ENCODE data around the gene NEMF. TPM values are rescaled to one million over a fixed set of nuclear protein-coding genes. Genes with fewer than 3 reads are reported as not detected.

NEMF gene
- total RNA-seq, 1 experiment from 2014 or later = 30.0 TPM

- no peak overlapping the region for H3K4me3 ChIP-seq
- no peaks in the 10 kb centered on the region for H3K9me3 ChIP-seq
- no peaks in the 10 kb centered on the region for H3K27me3 ChIP-seq
- DNase-seq = no peak
- H3K36me3 ChIP-seq = no peaks in the 10 kb centered on the region
Observed at GRCh38 chr14:49733836-49734235, 118.8 kb downstream of the NEMF start.

GRCh38 chr14:49732896-49733295, 119.7 kb downstream of the NEMF start:
- Histone ChIP-seq H3K4me3 (no peak overlapping the region), H3K36me3 (no peaks in the 10 kb centered on the region), H3K9me3 (no peaks in the 10 kb centered on the region), H3K27me3 (no peaks in the 10 kb centered on the region)
- DNase-seq = no peak

Other genes with a start within 250 kb of the NEMF start
- gene RPL36AL, start 232.2 kb downstream of the NEMF start, total RNA-seq (2014; rRNA removed; shearing (Covaris generic); ENCODE audit: low replicate concordance) = 110 and 159 TPM in 2 replicates
- gene MGAT2, start 232.0 kb downstream of the NEMF start, total RNA-seq (2014; rRNA removed; shearing (Covaris generic); ENCODE audit: low replicate concordance) = 39.1 and 42.2 TPM in 2 replicates
- 9.2 and 11.6 TPM in 2 replicates for gene DNAAF2, start 217.5 kb downstream of the NEMF start, total RNA-seq (2014; rRNA removed; shearing (Covaris generic); ENCODE audit: low replicate concordance)
- gene POLE2, start 164.6 kb downstream of the NEMF start, total RNA-seq (2014; rRNA removed; shearing (Covaris generic); ENCODE audit: low replicate concordance) = 14.3 and 75.1 TPM in 2 replicates
- gene KLHDC1, start 159.7 kb downstream of the NEMF start, total RNA-seq (2014; rRNA removed; shearing (Covaris generic); ENCODE audit: low replicate concordance) = 0.56 TPM in 1 of 2 replicates, not detected in the other
- 24.1 and 32.0 TPM in 2 replicates for gene KLHDC2, start 84.6 kb downstream of the NEMF start, total RNA-seq (2014; rRNA removed; shearing (Covaris generic); ENCODE audit: low replicate concordance)
- gene ARF6, start 40.3 kb upstream of the NEMF start, total RNA-seq (2014; rRNA removed; shearing (Covaris generic); ENCODE audit: low replicate concordance) = 24.1 and 32.6 TPM in 2 replicates